Cerebellar nuclear complex (tissue), 1 donor: ENCODE data around the gene TMEM191C.
"Not testable (repeated sequence)": the region's sequence is repeated elsewhere in the genome, so short reads cannot be mapped to it uniquely, and the experiment has no call there.

Experiments used
- DNase-seq, 2 experiments: peaks; one replicate each; lab custom pipeline; 2025; lab: John Stamatoyannopoulos, UW

Gene TMEM191C

GRCh38 chr22:21446128-21446826 lies 20.9 kb upstream of the TMEM191C start:
- no peak for DNase-seq

GRCh38 chr22:21446827-21447690 lies 20.1 kb upstream of the TMEM191C start:
- DNase-seq, result no peak

GRCh38 chr22:21447694-21448402 lies 19.3 kb upstream of the TMEM191C start:
- DNase-seq, result no peak

- DNase-seq, result no peak
Observed at GRCh38 chr22:21448627-21449416, 18.4 kb upstream of the TMEM191C start.

- DNase-seq, result no peak
Observed at GRCh38 chr22:21449531-21450319, 17.5 kb upstream of the TMEM191C start.

GRCh38 chr22:21450320-21450831 lies 16.8 kb upstream of the TMEM191C start:
- DNase-seq, result no peak

GRCh38 chr22:21450858-21451353 lies 16.3 kb upstream of the TMEM191C start:
- no peak for DNase-seq

- DNase-seq, result no peak
Observed at GRCh38 chr22:21451545-21452520, 15.4 kb upstream of the TMEM191C start.

- DNase-seq, result not testable (repeated sequence)
Observed at GRCh38 chr22:21452666-21453065, 14.5 kb upstream of the TMEM191C start.

- DNase-seq, result not testable (repeated sequence)
Observed at GRCh38 chr22:21454998-21455333, 12.2 kb upstream of the TMEM191C start.

GRCh38 chr22:21455334-21456089 lies 11.7 kb upstream of the TMEM191C start:
- DNase-seq, result no peak

GRCh38 chr22:21457023-21457787 lies 10.0 kb upstream of the TMEM191C start:
- DNase-seq, result no peak

GRCh38 chr22:21462672-21463071 lies 4.5 kb upstream of the TMEM191C start:
- not testable (repeated sequence) for DNase-seq

- DNase-seq, result not testable (repeated sequence)
Observed at GRCh38 chr22:21468194-21469096, 1.3 kb downstream of the TMEM191C start.

GRCh38 chr22:21469097-21469994 lies 2.2 kb downstream of the TMEM191C start:
- not testable (repeated sequence) for DNase-seq

GRCh38 chr22:21472984-21473383 lies 5.8 kb downstream of the TMEM191C start:
- DNase-seq, result not testable (repeated sequence)
